Keratinocyte (primary cell): ENCODE results near the gene H2AZ2. TPM values are rescaled to one million over a fixed set of nuclear protein-coding genes. Genes with fewer than 3 reads are reported as not detected.
"Not testable (repeated sequence)": the region's sequence is repeated elsewhere in the genome, so short reads cannot be mapped to it uniquely, and the experiment has no call there.

Experiments
- DNase-seq: peaks from one replicate; pipeline ENCODE4 v3.0.0-alpha.2; 2011; ENCODE audit warnings: low read depth, missing footprints, low spot score
- FAIRE-seq: peaks from 2 replicates; lab custom pipeline; 2011; peaks lifted over from hg19 to GRCh38; lab: Jason Lieb, UNC
- H2AFZ ChIP-seq: 2 replicates; pipeline ENCODE4 v1.6.0; 2012; ENCODE audit warnings: low read length, control low read depth, inconsistent platforms; ENCODE audit not compliant: control insufficient read depth
- H3K27ac ChIP-seq: 2 replicates; pipeline ENCODE4 v1.5.1; 2011; ENCODE audit warnings: low read length; ENCODE audit not compliant: control insufficient read depth, insufficient read depth
- H3K27me3 ChIP-seq: 3 replicates; pipeline ENCODE4 v1.6.0; 2011; ENCODE audit warnings: low read length; ENCODE audit not compliant: control insufficient read depth, insufficient read depth; ENCODE audit errors: extremely low read depth
- H3K36me3 ChIP-seq, 2 experiments: 2 replicates in 1 of 2; 3 replicates in 1 of 2; pipeline ENCODE4 v1.5.1; 2011; ENCODE audit warnings: low read length in 2 of 2, mild to moderate bottlenecking in 1 of 2; ENCODE audit not compliant: control insufficient read depth in 2 of 2, insufficient read depth in 2 of 2; ENCODE audit errors: extremely low read depth in 1 of 2
- H3K4me1 ChIP-seq: 3 replicates; pipeline ENCODE4 v1.5.1; 2011; ENCODE audit warnings: low read length; ENCODE audit not compliant: control insufficient read depth, insufficient read depth; ENCODE audit errors: extremely low read depth
- H3K4me2 ChIP-seq: 3 replicates; pipeline ENCODE4 v1.6.0; 2011; ENCODE audit warnings: low read depth, low read length; ENCODE audit not compliant: control insufficient read depth, insufficient read depth; ENCODE audit errors: extremely low read depth
- H3K4me3 ChIP-seq, 3 experiments: fragments of 200-600 bp in 1 of 3; sonication (generic) in 1 of 3; 2 replicates in 2 of 3; 3 replicates in 1 of 3; pipeline ENCODE4 v1.5.1; 2011 to 2016; ENCODE audit warnings: low read length in 3 of 3, mild to moderate bottlenecking in 3 of 3, control low read depth in 2 of 3, inconsistent platforms in 1 of 3, low read depth in 1 of 3, mixed read lengths in 1 of 3, mixed run types in 1 of 3, moderate library complexity in 1 of 3; ENCODE audit not compliant: control insufficient read depth in 2 of 3, insufficient read depth in 2 of 3; ENCODE audit errors: extremely low read depth in 1 of 3
- H3K79me2 ChIP-seq: 2 replicates; pipeline ENCODE4 v1.6.0; 2012; ENCODE audit warnings: low read length; ENCODE audit not compliant: control insufficient read depth, insufficient read depth
- H3K9ac ChIP-seq: 3 replicates; pipeline ENCODE4 v1.6.0; 2011; ENCODE audit warnings: low read length; ENCODE audit not compliant: control insufficient read depth, insufficient read depth; ENCODE audit errors: extremely low read depth
- H3K9me1 ChIP-seq: 3 replicates; pipeline ENCODE4 v1.6.0; 2011; ENCODE audit warnings: low read length; ENCODE audit not compliant: control insufficient read depth, insufficient read depth; ENCODE audit errors: extremely low read depth
- H3K9me3 ChIP-seq: 2 replicates; pipeline ENCODE4 v1.5.1; 2012; ENCODE audit warnings: low read depth, low read length; ENCODE audit not compliant: control insufficient read depth
- H4K20me1 ChIP-seq: 3 replicates; pipeline ENCODE4 v1.6.0; 2011; ENCODE audit warnings: low read length; ENCODE audit not compliant: control insufficient read depth, insufficient read depth; ENCODE audit errors: extremely low read depth
- EZH2 ChIP-seq: IDR thresholded peaks from one replicate; pipeline ENCODE4 v1.6.1; 2012; ENCODE audit warnings: inconsistent platforms, mild to moderate bottlenecking, low read length, moderate library complexity
- dilution Hi-C: fragments of 300-500 bp; cut with MboI; formaldehyde crosslinking; loops from one replicate; pipeline ENCODE4 v1.7.0; 2020; ENCODE audit warnings: low sequenced_read_pairs; ENCODE audit not compliant: extremely low pct_ligation_motif_present
- polyA plus RNA-seq, 5 experiments: library from polyadenylated mRNA; depleted of rRNA in 3 of 5; stranded (reverse) in 3 of 5; stranded (forward) in 1 of 5; unstranded in 1 of 5; fragments of >200 nt; gene quantifications; 1 replicate in 1 of 5; 2 replicates in 3 of 5; 3 replicates in 1 of 5; pipeline versions ENCODE4 v1.2.1 to v1.2.3, GENCODE V29; 2011 to 2012; ENCODE audit warnings: missing spikeins in 2 of 5, low read depth in 1 of 5, low replicate concordance in 1 of 5
- TF ChIP-seq, protein P1 (sequence below), 3 experiments: IDR thresholded peaks in 1 of 3; conservative IDR thresholded peaks in 1 of 3; optimal IDR thresholded peaks in 1 of 3; 2 replicates in 2 of 3; 3 replicates in 1 of 3; pipeline versions ENCODE3 to v1.5.1; 2011; ENCODE audit warnings: low read length in 3 of 3, mild to moderate bottlenecking in 3 of 3, moderate library complexity in 2 of 3, control low read depth in 1 of 3, inconsistent platforms in 1 of 3; ENCODE audit not compliant: insufficient read depth in 2 of 3; ENCODE audit errors: extremely low read depth in 1 of 3

H2AZ2 gene
- polyA plus RNA-seq, 1 donor (not counting 4 experiments of a cell fraction or from before 2014, with no cell fraction given), result 131 TPM

DNA sequence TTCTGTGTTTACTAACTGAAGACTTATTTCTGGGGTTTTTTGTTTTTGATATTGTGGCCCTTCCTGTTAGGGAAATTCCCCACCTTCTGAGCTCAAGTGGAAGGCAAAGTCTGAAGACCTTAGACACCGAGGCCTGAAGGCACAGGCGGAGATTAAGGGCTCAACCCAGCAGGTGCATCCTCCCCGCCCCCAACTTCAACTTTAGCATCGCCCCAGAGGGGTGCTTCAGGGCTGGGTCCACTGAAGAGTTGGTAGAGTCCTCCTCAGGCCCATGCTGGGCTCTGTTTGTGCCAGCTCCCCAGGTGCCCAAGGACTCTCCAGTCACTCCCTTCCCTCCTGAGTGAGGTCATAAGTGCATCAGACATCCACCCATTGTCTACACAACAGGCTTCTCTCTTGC, 60.8 kb downstream of the H2AZ2 start:
- no peaks in the 10 kb centered on the region for H3K27me3 ChIP-seq
- no peaks in the 10 kb centered on the region for H3K36me3 ChIP-seq
- H3K4me3 ChIP-seq, result no peak overlapping the region
- dilution Hi-C loops, result no loop called here
- H3K4me1 ChIP-seq, result no peaks in the 10 kb centered on the region
- H3K9me1 ChIP-seq, result no peaks in the 10 kb centered on the region
- DNase-seq (no peak), FAIRE-seq (no peak)
- H3K9ac ChIP-seq, result no peak overlapping the region
- TF ChIP-seq EZH2, result no peak
- TF ChIP-seq, protein P1, sequence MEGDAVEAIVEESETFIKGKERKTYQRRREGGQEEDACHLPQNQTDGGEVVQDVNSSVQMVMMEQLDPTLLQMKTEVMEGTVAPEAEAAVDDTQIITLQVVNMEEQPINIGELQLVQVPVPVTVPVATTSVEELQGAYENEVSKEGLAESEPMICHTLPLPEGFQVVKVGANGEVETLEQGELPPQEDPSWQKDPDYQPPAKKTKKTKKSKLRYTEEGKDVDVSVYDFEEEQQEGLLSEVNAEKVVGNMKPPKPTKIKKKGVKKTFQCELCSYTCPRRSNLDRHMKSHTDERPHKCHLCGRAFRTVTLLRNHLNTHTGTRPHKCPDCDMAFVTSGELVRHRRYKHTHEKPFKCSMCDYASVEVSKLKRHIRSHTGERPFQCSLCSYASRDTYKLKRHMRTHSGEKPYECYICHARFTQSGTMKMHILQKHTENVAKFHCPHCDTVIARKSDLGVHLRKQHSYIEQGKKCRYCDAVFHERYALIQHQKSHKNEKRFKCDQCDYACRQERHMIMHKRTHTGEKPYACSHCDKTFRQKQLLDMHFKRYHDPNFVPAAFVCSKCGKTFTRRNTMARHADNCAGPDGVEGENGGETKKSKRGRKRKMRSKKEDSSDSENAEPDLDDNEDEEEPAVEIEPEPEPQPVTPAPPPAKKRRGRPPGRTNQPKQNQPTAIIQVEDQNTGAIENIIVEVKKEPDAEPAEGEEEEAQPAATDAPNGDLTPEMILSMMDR (optimal IDR thresholded peaks at IDR 0.05 in 1 of 3, IDR thresholded peaks at IDR 0.05 in 1 of 3, conservative IDR thresholded peaks at IDR 0.05 in 1 of 3; ENCODE audit: extremely low read depth in 1 of 3, insufficient read depth in 2 of 3, low read length in 3 of 3), result no peak
- no peak overlapping the region for H3K27ac ChIP-seq
- H3K79me2 ChIP-seq, result no peaks in the 10 kb centered on the region
- no peak overlapping the region for H3K4me2 ChIP-seq
- no peaks in the 10 kb centered on the region for H4K20me1 ChIP-seq
- H3K9me3 ChIP-seq, result peaks cover 5% of the 10 kb centered on the region
- H2AFZ ChIP-seq, result no peak overlapping the region

DNA sequence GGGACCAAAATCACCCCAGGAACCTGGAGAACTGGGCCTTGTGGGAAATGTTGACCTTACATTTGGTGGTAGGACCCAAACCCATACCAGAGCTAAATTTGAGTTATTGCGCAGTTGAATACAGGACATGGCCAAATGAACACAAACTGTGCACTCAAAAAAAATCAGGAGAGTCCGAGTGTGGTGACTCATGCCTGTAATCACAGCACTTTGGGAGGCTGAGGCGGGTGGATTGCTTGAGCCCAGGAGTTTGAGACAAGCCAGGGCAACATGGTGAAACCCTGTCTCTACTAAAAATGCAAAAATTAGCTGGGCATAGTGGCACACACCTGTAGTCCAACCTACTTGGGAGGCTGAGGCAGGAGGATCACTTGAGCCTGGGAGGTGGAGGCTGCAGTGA, 62.7 kb downstream of the H2AZ2 start:
- H3K36me3 ChIP-seq, H3K9ac ChIP-seq, H3K27ac ChIP-seq, H3K4me2 ChIP-seq, H3K4me3 ChIP-seq, H3K4me1 ChIP-seq, H2AFZ ChIP-seq, FAIRE-seq, H3K9me3 ChIP-seq, H3K79me2 ChIP-seq, H3K27me3 ChIP-seq, DNase-seq, dilution Hi-C loops, H3K9me1 ChIP-seq, H4K20me1 ChIP-seq: not testable (repeated sequence)

DNA sequence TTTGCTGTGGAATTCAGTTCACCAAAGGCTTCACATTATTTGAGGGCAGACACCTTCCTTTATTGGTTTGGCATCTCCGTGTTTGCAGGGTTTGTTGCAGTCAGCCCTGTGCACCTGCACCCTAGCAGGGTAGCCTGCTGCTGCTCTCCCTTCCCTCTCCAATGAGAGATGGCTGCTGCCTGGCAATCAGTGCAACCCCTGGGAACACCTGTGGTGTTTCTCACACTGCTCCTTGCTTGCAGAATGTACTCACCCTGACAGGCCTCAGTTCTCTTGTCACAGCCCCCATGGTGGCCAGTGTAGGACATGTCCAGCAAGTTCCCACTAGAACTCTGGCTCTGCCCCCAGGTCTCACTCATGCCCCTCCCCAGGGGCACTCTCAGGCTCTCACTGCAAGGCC, 63.5 kb downstream of the H2AZ2 start:
- TF ChIP-seq EZH2, result no peak
- TF ChIP-seq, protein P1 (optimal IDR thresholded peaks at IDR 0.05 in 1 of 3, IDR thresholded peaks at IDR 0.05 in 1 of 3, conservative IDR thresholded peaks at IDR 0.05 in 1 of 3; ENCODE audit: extremely low read depth in 1 of 3, insufficient read depth in 2 of 3, low read length in 3 of 3), result no peak

More for the DNA sequence above, 63.5 kb downstream of the H2AZ2 start:
- no peaks in the 10 kb centered on the region for H3K9me1 ChIP-seq
- dilution Hi-C loops, result no loop called here
- DNase-seq, result no peak
- no peaks in the 10 kb centered on the region for H4K20me1 ChIP-seq
- H3K4me2 ChIP-seq, result no peak overlapping the region
- H3K4me1 ChIP-seq, result no peaks in the 10 kb centered on the region
- no peak overlapping the region for H2AFZ ChIP-seq
- H3K27ac ChIP-seq, result no peak overlapping the region
- peaks cover 5% of the 10 kb centered on the region for H3K9me3 ChIP-seq
- H3K4me3 ChIP-seq, result no peak overlapping the region
- no peak for FAIRE-seq
- H3K79me2 ChIP-seq, result no peaks in the 10 kb centered on the region
- no peak overlapping the region for H3K9ac ChIP-seq
- H3K36me3 ChIP-seq, result no peaks in the 10 kb centered on the region
- no peaks in the 10 kb centered on the region for H3K27me3 ChIP-seq
